IPS-NIHi7 (cell line): ENCODE results near the gene PRR15L.
A peak's percentile ranks its signal among the peaks of the same experiment; 100 is the strongest.
"Not testable (repeated sequence)": the region's sequence is repeated elsewhere in the genome, so short reads cannot be mapped to it uniquely, and the experiment has no call there.

Experiments
- DNase-seq: peaks from one replicate; pipeline ENCODE4 v3.0.0; 2012; ENCODE audit warnings: mixed read lengths; ENCODE audit errors: extremely low spot score

The PRR15L gene

GRCh38 chr17:47957591-47958490, at the start of gene PRR15L:
Gene PRR15L, minus strand, starts transcription at chr17:47957883. Its CDS starts 4,649 bp downstream, at chr17:47953234.
- peak; percentile 58 for DNase-seq

GRCh38 chr17:48006936-48007709, 49.4 kb upstream of the PRR15L start:
- no peak for DNase-seq

GRCh38 chr17:48004983-48005382, 47.3 kb upstream of the PRR15L start:
- DNase-seq = no peak

GRCh38 chr17:48003417-48004151, 45.9 kb upstream of the PRR15L start:
- peak; percentile 59 for DNase-seq

- DNase-seq = no peak
Observed at GRCh38 chr17:48002916-48003416, 45.3 kb upstream of the PRR15L start.

GRCh38 chr17:48002266-48002915, 44.7 kb upstream of the PRR15L start:
- DNase-seq = no peak

GRCh38 chr17:48001657-48002056, 44.0 kb upstream of the PRR15L start:
- DNase-seq = not testable (repeated sequence)

GRCh38 chr17:48001197-48001596, 43.5 kb upstream of the PRR15L start:
- no peak for DNase-seq

GRCh38 chr17:47999582-47999981, 41.9 kb upstream of the PRR15L start:
- no peak for DNase-seq

- DNase-seq = no peak
Observed at GRCh38 chr17:47998044-47998443, 40.4 kb upstream of the PRR15L start.

GRCh38 chr17:47997586-47997985, 39.9 kb upstream of the PRR15L start:
- DNase-seq = no peak

GRCh38 chr17:47996201-47996600, 38.5 kb upstream of the PRR15L start:
- DNase-seq = no peak

- no peak for DNase-seq
Observed at GRCh38 chr17:47995241-47995935, 37.7 kb upstream of the PRR15L start.

GRCh38 chr17:47994724-47995123, 37.0 kb upstream of the PRR15L start:
- DNase-seq = no peak

GRCh38 chr17:47993964-47994363, 36.3 kb upstream of the PRR15L start:
- no peak for DNase-seq

GRCh38 chr17:47993031-47993564, 35.4 kb upstream of the PRR15L start:
- DNase-seq = no peak

- no peak for DNase-seq
Observed at GRCh38 chr17:47992216-47992615, 34.5 kb upstream of the PRR15L start.

- peak; percentile 68 for DNase-seq
Observed at GRCh38 chr17:47990962-47991731, 33.5 kb upstream of the PRR15L start.

- no peak for DNase-seq
Observed at GRCh38 chr17:47989700-47990099, 32.0 kb upstream of the PRR15L start.

- no peak for DNase-seq
Observed at GRCh38 chr17:47989159-47989558, 31.5 kb upstream of the PRR15L start.
